GM12878 (cell line): ENCODE measurements around the gene MGLL. TPM values are rescaled to one million over a fixed set of nuclear protein-coding genes. Genes with fewer than 3 reads are reported as not detected.

Experiments
- ATAC-seq: fragments of 200-7000 bp; cut with Tn5 transposase; 3 replicates; pipeline ENCODE4 v1.9.1; 2020; ENCODE audit warnings: mild to moderate bottlenecking, moderate library complexity
- BruUV-seq: library from RNA; stranded (reverse); fragments of 400-500 nt; replicated peaks from 2 replicates; lab custom pipeline; 2021; lab: Mats Ljungman, UMichigan
- CTCF ChIA-PET: fragments of 300-600 bp; sonication (Branson Sonifier 250); formaldehyde crosslinking; extraction: SDS; loops from one replicate; lab custom pipeline; 2021; ENCODE audit warnings: inconsistent platforms; lab: Yijun Ruan, JAX
- POLR2A ChIA-PET: fragments of 350-600 bp; formaldehyde crosslinking; extraction: SDS; loops from one replicate; lab custom pipeline; 2021; ENCODE audit warnings: inconsistent platforms; lab: Charles Lee
- RAD21 ChIA-PET: fragments of 300-600 bp; sonication (Branson Sonifier 250); formaldehyde crosslinking; loops from one replicate; lab custom pipeline; 2023; ENCODE audit warnings: antibody characterized with exemption; ENCODE audit not compliant: unreplicated experiment; lab: Charles Lee
- SMC1A ChIA-PET: fragments of 300-600 bp; sonication (Branson Sonifier 250); formaldehyde crosslinking; loops from one replicate; lab custom pipeline; 2023; ENCODE audit not compliant: unreplicated experiment, uncharacterized antibody; lab: Charles Lee
- DNase-seq: peaks from one replicate; pipeline ENCODE4 v3.0.0-alpha.2; 2011; ENCODE audit warnings: low read depth, low spot score
- FAIRE-seq: peaks from 3 replicates; lab custom pipeline; 2011; peaks lifted over from hg19 to GRCh38; lab: Jason Lieb, UNC
- H2AFZ ChIP-seq: 2 replicates; pipeline ENCODE4 v1.6.0; 2011; ENCODE audit warnings: low read depth, low read length, control low read depth; ENCODE audit not compliant: control insufficient read depth
- H3K27ac ChIP-seq: 2 replicates; pipeline ENCODE4 v1.5.1; 2011; ENCODE audit warnings: control low read depth; ENCODE audit not compliant: control insufficient read depth, insufficient read depth
- H3K27me3 ChIP-seq, 2 experiments: replicated peaks in 1 of 2; 2 replicates each; pipeline versions ENCODE4 v1.6.0 to v1.6.1; 2011; ENCODE audit warnings: low read length in 1 of 2; ENCODE audit not compliant: control insufficient read depth in 2 of 2, insufficient read depth in 2 of 2
- H3K36me3 ChIP-seq, 2 experiments: 2 replicates each; pipeline ENCODE4 v1.5.1; 2011; ENCODE audit warnings: low read length in 1 of 2; ENCODE audit not compliant: control insufficient read depth in 2 of 2, insufficient read depth in 2 of 2
- H3K4me1 ChIP-seq: 2 replicates; pipeline ENCODE4 v1.6.1; 2011; ENCODE audit warnings: mild to moderate bottlenecking, low read length, moderate library complexity, mixed read lengths; ENCODE audit not compliant: control insufficient read depth, insufficient read depth
- H3K4me2 ChIP-seq: 2 replicates; pipeline ENCODE4 v1.6.0; 2011; ENCODE audit warnings: control low read depth; ENCODE audit not compliant: control insufficient read depth, insufficient read depth
- H3K4me3 ChIP-seq: fragments of 200-600 bp; sonication (generic); 2 replicates; pipeline ENCODE4 v1.5.1; 2016
- H3K79me2 ChIP-seq: 2 replicates; pipeline ENCODE4 v1.6.0; 2011; ENCODE audit warnings: low read length; ENCODE audit not compliant: control insufficient read depth, insufficient read depth
- H3K9ac ChIP-seq: 2 replicates; pipeline ENCODE4 v1.8.0; 2011; ENCODE audit warnings: low read length, control low read depth, mixed read lengths; ENCODE audit not compliant: control insufficient read depth, insufficient read depth
- H3K9me3 ChIP-seq: replicated peaks from 3 replicates; pipeline ENCODE4 v1.5.1; 2011; ENCODE audit warnings: mild to moderate bottlenecking, low read length; ENCODE audit not compliant: control insufficient read depth, insufficient read depth
- H4K20me1 ChIP-seq: 2 replicates; pipeline ENCODE4 v1.6.0; 2011; ENCODE audit not compliant: control insufficient read depth, insufficient read depth
- EED ChIP-seq: sonication (generic); IDR thresholded peaks from 2 replicates; pipeline ENCODE4 v1.6.1; 2016; ENCODE audit warnings: antibody characterized with exemption, low read depth
- HCFC1 ChIP-seq: fragments of 150-350 bp; IDR thresholded peaks from 2 replicates; pipeline ENCODE4 v1.6.1; 2014; ENCODE audit warnings: low read length
- NFXL1 ChIP-seq: fragments of 450-650 bp; IDR thresholded peaks from 2 replicates; pipeline ENCODE4 v1.6.1; 2017; ENCODE audit warnings: antibody characterized with exemption, mild to moderate bottlenecking, borderline replicate concordance
- PML ChIP-seq: IDR thresholded peaks from 2 replicates; pipeline ENCODE4 v1.6.1; 2012; ENCODE audit warnings: low read length, inconsistent platforms
- WGBS: methylation state at CpG from one replicate; pipeline ENCODE4 v1.1.6; 2016; ENCODE audit warnings: low lambda C conversion rate; ENCODE audit not compliant: insufficient replicate concordance, insufficient coverage; ENCODE audit errors: missing lambda C conversion rate; 5-methylcytosine and 5-hydroxymethylcytosine counted together
- in situ Hi-C: fragments of 300-500 bp; cut with MboI; formaldehyde crosslinking; loops from 9 replicates; pipeline ENCODE4 v1.14.3; 2018; ENCODE audit warnings: mixed read lengths
- intact Hi-C: fragments of 100-400 bp; cut with micrococcal nuclease; formaldehyde crosslinking; loops from one replicate; pipeline ENCODE4 v1.14.2; 2022; ENCODE audit not compliant: unreplicated experiment
- polyA plus RNA-seq, 11 experiments: library from polyadenylated mRNA; depleted of rRNA in 4 of 11; unstranded in 6 of 11; stranded (reverse) in 5 of 11; fragments of >200 nt; fragmentation: Nextera tagmentation in 4 of 11; fragmentation: Illumina TruSeq in 1 of 11; extraction: Ambion mirVana in 4 of 11; extraction: Trizol in 1 of 11; gene quantifications; 1 replicate in 1 of 11; 2 replicates in 10 of 11; pipeline versions ENCODE4 v1.2.1 to v1.2.3, GENCODE V29; 2011 to 2016; ENCODE audit warnings: inconsistent platforms in 2 of 11, missing spikeins in 2 of 11, low read depth in 1 of 11
- total RNA-seq, 4 experiments: library from RNA; depleted of rRNA in 3 of 4; stranded (reverse); fragments of >200 nt in 3 of 4; fragmentation: Illumina TruSeq in 1 of 4; extraction: Trizol in 1 of 4; gene quantifications; 2 replicates each; pipeline versions ENCODE4 v1.2.1 to v1.2.3, GENCODE V29; 2013 to 2021
- TF ChIP-seq, protein P1 (sequence below): fragments of 450-650 bp; formaldehyde crosslinking; IDR thresholded peaks from 2 replicates; pipeline ENCODE4 v1.5.0; 2022; ENCODE audit warnings: mild to moderate bottlenecking, missing genetic modification characterization

Gene MGLL
- total and polyA plus RNA-seq, 10 of the 15 experiments (the other 5 are each of a cell fraction or from before 2014, with no cell fraction given): 44.9 to 177 (median 72.9) TPM

DNA sequence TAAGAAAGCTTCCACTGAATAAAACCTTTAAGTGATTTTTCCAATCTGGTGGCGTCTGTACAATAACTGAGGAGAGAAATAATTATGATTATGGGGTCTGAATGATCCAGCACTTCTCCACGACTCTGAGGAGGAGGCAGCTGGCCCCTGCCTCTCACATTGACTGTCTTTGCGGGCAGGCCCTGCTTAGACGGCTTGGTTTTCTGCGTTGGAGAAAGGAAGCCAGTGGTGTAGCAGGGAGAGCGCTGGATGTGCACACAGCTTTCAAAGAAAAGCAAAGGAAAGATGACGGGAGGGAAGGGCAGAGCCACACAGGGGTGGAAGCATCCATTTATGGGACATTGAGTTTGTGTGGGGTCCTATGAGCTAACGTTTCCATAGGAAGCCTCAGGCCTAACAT is 62.5 kb downstream of the MGLL start:
- Histone ChIP-seq H3K79me2 (peaks cover 67% of the 10 kb centered on the region), H3K27ac (no peak overlapping the region), H3K4me3 (no peak overlapping the region), H3K4me1 (peaks cover 65% of the 10 kb centered on the region), H3K9me3 (no peaks in the 10 kb centered on the region), H3K4me2 (no peak overlapping the region), H2AFZ (no peak overlapping the region), H3K9ac (no peak overlapping the region), H3K36me3 (peaks cover 4 to 17% of the 10 kb centered on the region in 2 experiments; a peak in 2 of 4 replicates), H4K20me1 (no peaks in the 10 kb centered on the region), H3K27me3 (no peaks in the 10 kb centered on the region)
- intact Hi-C loops: no loop called here
- ChIA-PET POLR2A (interaction anchor here (1.0 to 8.8 kb wide), 4 partner anchors 7 to 61 kb away, joined by 3 to 116 read pairs (median 4); no protein-coding TSS in a partner anchor), SMC1A (interaction anchor here (0.6 to 12.3 kb wide), 5 partner anchors 7 to 61 kb away, joined by 4 to 205 read pairs (median 7); partner anchors contain the start of gene MGLL), CTCF (interaction anchor here (1.6 to 3.5 kb wide), 2 partner anchors 30 to 62 kb away, joined by 3 to 19 read pairs; partner anchors contain the start of gene MGLL), RAD21 (interaction anchor here (0.9 kb wide), 1 partner anchor 75 kb away, joined by 3 read pairs; no protein-coding TSS in a partner anchor)
- in situ Hi-C loops: no loop called here
- 93% methylated on average over 8 of the region's 8 CpGs for WGBS
- ATAC-seq (no peak), FAIRE-seq (no peak), DNase-seq (no peak)
- TF ChIP-seq, protein P1, sequence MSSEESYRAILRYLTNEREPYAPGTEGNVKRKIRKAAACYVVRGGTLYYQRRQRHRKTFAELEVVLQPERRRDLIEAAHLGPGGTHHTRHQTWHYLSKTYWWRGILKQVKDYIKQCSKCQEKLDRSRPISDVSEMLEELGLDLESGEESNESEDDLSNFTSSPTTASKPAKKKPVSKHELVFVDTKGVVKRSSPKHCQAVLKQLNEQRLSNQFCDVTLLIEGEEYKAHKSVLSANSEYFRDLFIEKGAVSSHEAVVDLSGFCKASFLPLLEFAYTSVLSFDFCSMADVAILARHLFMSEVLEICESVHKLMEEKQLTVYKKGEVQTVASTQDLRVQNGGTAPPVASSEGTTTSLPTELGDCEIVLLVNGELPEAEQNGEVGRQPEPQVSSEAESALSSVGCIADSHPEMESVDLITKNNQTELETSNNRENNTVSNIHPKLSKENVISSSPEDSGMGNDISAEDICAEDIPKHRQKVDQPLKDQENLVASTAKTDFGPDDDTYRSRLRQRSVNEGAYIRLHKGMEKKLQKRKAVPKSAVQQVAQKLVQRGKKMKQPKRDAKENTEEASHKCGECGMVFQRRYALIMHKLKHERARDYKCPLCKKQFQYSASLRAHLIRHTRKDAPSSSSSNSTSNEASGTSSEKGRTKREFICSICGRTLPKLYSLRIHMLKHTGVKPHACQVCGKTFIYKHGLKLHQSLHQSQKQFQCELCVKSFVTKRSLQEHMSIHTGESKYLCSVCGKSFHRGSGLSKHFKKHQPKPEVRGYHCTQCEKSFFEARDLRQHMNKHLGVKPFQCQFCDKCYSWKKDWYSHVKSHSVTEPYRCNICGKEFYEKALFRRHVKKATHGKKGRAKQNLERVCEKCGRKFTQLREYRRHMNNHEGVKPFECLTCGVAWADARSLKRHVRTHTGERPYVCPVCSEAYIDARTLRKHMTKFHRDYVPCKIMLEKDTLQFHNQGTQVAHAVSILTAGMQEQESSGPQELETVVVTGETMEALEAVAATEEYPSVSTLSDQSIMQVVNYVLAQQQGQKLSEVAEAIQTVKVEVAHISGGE: no peak
- TF ChIP-seq EED (no peak), NFXL1 (no peak), HCFC1 (no peak), PML (no peak)
- BruUV-seq: no TSS peak
